HL-60/S4 (cell line): ENCODE measurements around the gene DGAT2L6.

Source experiments
- in situ Hi-C: fragments of 300-500 bp; cut with MboI; formaldehyde crosslinking; loops from 2 replicates; pipeline ENCODE4 v1.14.3; 2022; ENCODE audit warnings: low sequenced_read_pairs

Gene DGAT2L6

GRCh38 chrX:70176938-70177533 is at the start of gene DGAT2L6:
Gene DGAT2L6, plus strand, starts transcription at chrX:70177483. Its CDS starts 100 bp downstream, at chrX:70177583.
- in situ Hi-C loops = no loop called here

- in situ Hi-C loops = no loop called here
These were observed 49.2 kb upstream of the DGAT2L6 start for GRCh38 chrX:70128071-70128470.

- in situ Hi-C loops = no loop called here
These were observed 47.5 kb upstream of the DGAT2L6 start for GRCh38 chrX:70129816-70130215.

- in situ Hi-C loops = no loop called here
These were observed 45.1 kb upstream of the DGAT2L6 start for GRCh38 chrX:70132224-70132623.

- in situ Hi-C loops = no loop called here
These were observed 44.4 kb upstream of the DGAT2L6 start for GRCh38 chrX:70132877-70133302.

- in situ Hi-C loops = no loop called here
These were observed 43.8 kb upstream of the DGAT2L6 start, which contains the start of gene IGBP1 for GRCh38 chrX:70133303-70134115. Gene IGBP1, plus strand, starts transcription at chrX:70133447. Its CDS starts 501 bp downstream, at chrX:70133948.

GRCh38 chrX:70134116-70134477 is 43.2 kb upstream of the DGAT2L6 start:
- in situ Hi-C loops = no loop called here

- in situ Hi-C loops = no loop called here
These were observed 38.7 kb upstream of the DGAT2L6 start for GRCh38 chrX:70138622-70139021.

- in situ Hi-C loops = no loop called here
These were observed 37.5 kb upstream of the DGAT2L6 start for GRCh38 chrX:70139736-70140135.

- in situ Hi-C loops = no loop called here
These were observed 35.9 kb upstream of the DGAT2L6 start for GRCh38 chrX:70141373-70141772.

GRCh38 chrX:70166601-70167590 is 10.4 kb upstream of the DGAT2L6 start:
- in situ Hi-C loops = no loop called here

- in situ Hi-C loops = no loop called here
These were observed 8.8 kb upstream of the DGAT2L6 start for GRCh38 chrX:70168238-70169188.

- in situ Hi-C loops = no loop called here
These were observed 8.0 kb upstream of the DGAT2L6 start for GRCh38 chrX:70169281-70169680.

- in situ Hi-C loops = no loop called here
These were observed 5.7 kb upstream of the DGAT2L6 start for GRCh38 chrX:70171624-70172023.

GRCh38 chrX:70172221-70172620 is 5.1 kb upstream of the DGAT2L6 start:
- in situ Hi-C loops = no loop called here

GRCh38 chrX:70172964-70173363 is 4.3 kb upstream of the DGAT2L6 start:
- in situ Hi-C loops = no loop called here

- in situ Hi-C loops = no loop called here
These were observed 2.5 kb upstream of the DGAT2L6 start for GRCh38 chrX:70174754-70175153.

- in situ Hi-C loops = no loop called here
These were observed 1.9 kb upstream of the DGAT2L6 start for GRCh38 chrX:70175338-70175737.

- in situ Hi-C loops = no loop called here
These were observed 5.8 kb downstream of the DGAT2L6 start for GRCh38 chrX:70183091-70183490.

GRCh38 chrX:70190225-70190624 is 12.9 kb downstream of the DGAT2L6 start:
- in situ Hi-C loops = no loop called here
